Epidermal melanocyte (primary cell): ENCODE data around the gene ACSF2.
"Not testable (repeated sequence)": the region's sequence is repeated elsewhere in the genome, so short reads cannot be mapped to it uniquely, and the experiment has no call there.

Experiments used
- DNase-seq: peaks from one replicate; pipeline ENCODE4 v3.0.0; 2011; ENCODE audit warnings: low spot score; ENCODE audit not compliant: insufficient read length

Gene ACSF2

DNA sequence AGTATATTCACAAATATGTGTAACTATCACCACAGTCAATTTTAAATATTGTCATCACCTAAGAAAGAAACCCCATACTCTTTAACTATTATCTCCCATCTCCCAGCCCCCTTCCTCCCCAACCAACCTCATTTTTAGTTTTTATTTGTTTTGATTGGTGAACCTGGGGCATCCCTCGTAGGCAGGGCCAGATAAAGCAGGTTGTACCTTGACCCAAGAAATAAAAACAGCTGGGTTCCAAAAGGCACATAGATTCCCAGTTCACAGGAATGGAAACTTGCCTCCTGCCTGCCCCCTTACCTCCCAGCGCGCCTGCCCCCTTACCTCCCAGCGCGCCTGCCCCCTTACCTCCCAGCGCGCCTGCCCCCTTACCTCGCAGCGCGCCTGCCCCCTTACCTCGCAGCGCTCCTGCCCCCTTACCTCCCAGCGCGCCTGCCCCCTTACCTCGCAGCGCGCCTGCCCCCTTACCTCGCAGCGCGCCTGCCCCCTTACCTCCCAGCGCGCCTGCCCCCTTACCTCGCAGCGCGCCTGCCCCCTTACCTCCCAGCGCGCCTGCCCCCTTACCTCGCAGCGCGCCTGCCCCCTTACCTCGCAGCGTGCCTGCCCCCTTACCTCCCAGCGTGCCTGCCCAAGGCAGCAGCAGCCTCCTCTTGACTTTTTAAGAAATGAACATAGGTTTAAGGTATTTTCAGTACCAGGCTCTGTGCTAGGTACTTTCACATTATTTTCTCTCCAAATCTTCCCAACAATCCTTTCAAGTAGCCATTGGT lies 49.9 kb downstream of the ACSF2 start:
- DNase-seq, result not testable (repeated sequence)

DNA sequence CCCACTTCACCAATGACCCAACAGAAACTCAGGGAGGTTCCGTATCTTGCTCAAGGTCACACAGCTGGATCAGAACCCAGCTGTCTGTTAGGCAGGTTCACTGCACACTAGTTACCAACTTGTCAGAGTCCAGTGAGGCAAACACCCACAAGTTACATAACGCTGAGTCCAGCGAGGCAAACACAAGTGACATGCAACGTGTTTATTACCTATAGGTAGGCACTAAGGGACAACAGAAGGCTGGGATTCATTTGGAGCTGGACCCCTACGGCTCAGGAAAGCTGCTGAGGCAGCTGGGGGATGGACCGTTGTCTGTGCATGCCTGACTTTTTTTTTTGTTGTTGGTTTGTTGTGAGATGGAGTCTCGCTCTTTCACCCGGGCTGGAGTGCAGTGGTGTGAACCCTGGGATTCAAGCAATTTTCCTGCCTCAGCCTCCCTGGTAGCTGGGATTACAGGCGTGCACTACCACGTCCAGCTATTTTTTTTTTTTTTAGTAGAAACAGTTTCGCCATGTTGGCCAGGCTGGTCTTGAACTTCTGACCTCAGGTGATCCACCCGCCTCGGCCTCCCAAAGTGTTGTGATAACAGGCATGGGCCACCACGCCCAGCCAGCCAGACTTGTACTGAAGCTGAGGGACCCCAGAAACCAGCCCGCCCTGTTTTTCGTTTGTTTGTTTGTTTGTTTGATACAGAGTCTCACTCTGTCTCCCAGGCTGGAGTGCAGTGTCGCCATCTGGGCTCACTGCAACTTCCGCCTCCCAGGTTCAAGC lies 50.7 kb downstream of the ACSF2 start:
- DNase-seq, result no peak

DNA sequence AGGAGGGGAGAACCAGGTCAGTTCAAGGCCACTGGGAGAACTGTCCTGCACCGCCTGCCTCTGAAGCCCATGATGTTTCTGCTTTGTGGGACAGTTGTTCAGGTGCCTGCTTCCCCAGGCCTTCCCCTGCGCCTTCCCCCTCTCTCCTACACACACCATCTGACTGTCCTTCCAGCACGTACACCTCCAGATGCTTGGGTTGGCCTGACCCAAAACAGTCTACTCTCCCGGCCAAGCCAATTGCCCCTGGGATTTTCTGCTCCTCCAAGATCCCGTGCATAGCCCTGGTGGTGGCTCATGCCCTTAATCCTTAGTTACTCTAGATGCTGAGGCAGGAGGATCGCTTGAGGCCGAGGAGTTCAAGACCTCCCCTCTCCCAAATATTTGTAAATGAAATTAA lies 52.0 kb downstream of the ACSF2 start:
- DNase-seq, result no peak

DNA sequence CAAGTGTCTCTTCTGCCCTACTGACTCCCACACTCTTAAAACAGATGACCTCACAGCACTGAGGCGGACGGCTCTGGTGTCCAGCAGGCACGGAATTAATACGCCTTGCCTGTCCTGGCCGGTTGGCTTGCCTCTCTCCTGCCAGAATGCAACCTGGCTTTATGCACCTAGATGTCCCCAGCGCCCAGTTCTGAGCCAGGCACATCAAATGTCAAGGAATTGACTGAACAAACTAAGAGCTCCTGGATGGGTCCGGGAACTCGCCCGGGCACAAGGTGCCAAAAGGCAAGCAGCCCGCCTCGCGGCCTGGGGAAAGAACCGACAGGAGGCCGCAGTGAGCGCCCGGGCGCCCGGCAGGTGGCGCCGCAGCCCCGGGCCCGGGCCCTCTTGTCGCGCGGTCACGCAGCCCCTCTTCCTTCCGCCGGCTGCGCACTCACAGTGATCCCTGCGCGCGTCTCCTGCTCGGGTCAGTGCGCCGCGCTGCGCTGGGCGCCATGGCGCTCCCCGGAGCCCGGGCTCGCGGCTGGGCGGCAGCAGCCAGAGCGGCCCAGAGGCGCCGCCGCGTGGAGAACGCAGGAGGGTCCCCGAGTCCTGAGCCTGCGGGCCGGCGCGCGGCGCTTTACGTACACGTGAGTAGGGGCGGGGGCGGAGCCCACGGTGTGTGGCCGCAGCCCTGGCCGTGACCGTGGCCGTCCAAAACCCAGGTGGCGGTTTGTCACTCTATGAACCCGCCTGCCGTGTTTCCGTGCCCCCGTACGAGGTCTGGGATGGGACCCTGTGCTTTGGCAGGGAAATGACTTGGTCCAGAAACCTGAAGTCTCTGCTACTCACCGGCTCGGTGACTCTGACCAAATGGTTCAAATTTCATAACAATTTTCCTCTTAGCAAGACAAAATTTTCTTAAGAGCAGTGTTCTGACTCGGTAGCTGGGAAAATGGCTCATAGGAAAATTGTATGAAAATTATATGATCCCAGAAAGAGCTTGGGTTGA lies 52.7 kb downstream of the ACSF2 start, which contains the start of gene RSAD1:
TSS of gene RSAD1 (plus strand) at position 470 of the 991 bp plus-strand sequence. CDS start at position 495, 25 bp downstream.
- peak; percentile 75 for DNase-seq

DNA sequence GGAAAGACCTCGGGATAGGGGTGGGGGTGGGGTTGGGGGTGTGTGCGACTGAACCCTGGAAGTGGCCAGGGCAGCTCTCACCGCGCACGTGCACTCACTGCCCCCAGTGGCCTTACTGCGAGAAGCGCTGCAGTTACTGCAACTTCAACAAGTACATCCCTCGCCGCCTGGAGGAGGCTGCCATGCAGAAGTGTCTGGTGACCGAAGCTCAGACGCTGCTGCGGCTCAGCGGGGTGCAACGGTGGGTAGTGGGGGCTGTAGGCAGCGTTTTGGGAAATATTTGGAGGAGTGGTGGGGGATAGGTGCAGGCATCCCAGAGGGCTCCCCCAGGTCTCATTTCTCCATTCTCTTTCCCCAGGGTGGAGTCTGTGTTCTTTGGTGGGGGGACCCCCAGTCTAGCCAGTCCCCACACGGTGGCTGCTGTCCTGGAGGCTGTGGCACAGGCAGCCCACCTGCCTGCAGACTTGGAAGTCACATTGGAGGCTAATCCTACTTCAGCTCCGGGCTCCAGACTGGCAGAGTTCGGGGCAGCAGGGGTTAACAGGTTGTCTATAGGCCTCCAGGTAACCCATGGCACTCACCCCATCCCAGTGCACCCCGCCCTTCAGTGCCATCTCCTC lies 53.6 kb downstream of the ACSF2 start:
- DNase-seq, result no peak

DNA sequence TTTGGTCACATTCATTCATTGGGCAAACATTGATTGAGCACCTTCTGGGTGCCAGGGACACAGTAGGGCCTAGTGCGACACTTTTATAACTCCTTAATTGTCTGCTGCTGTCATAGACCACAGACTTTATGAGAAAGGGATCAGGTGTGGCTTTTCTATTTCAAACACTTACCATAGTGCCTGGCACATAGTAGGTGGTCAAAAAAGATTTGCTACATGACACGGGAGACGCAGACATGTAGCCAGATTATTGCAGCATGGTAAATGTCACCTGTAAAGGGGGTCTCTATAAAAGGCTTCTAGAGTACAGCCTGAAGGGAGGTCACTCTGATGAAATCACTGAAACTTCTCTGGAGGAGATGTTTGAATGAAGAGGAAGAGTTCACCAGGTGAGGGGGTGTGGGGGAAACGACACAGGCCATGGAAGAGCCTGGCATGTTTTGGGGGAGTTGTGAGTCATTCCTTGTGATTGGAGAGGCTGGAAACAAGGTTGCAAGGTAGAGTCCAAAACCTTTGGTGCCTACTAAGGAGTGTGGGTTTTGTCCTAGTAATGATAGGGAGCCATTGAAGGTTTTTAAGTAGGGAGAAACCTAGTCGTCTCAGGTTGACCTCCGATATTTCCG lies 54.2 kb downstream of the ACSF2 start:
- DNase-seq, result no peak

DNA sequence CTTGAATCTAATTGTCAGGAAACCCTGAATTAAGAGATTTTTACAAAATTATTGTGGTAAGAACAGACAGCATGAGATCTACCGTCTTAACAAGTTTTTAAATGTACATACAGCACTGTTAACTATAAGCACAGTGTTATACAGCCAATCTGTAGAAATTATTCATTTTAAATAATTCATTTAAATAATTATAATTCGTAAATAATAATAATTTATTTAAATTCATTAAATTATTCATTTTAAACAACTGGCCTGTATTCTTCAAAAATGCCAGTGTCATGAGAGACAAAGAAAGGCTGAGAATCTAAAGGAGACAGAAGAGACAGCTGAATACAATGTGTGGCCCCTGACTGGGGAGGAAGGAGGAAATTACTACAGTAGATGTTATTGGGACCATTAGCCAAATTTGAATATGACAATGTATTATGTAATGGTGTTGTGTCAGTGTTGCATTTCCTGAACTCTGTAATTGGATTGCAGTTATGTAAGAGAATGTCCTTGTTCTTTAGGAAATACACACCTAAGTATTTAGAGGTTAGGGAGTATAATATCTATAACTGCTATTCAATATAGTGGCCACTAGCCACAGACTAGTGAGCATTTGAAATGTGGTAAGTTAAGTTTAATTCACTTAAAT lies 55.0 kb downstream of the ACSF2 start:
- DNase-seq, result no peak

DNA sequence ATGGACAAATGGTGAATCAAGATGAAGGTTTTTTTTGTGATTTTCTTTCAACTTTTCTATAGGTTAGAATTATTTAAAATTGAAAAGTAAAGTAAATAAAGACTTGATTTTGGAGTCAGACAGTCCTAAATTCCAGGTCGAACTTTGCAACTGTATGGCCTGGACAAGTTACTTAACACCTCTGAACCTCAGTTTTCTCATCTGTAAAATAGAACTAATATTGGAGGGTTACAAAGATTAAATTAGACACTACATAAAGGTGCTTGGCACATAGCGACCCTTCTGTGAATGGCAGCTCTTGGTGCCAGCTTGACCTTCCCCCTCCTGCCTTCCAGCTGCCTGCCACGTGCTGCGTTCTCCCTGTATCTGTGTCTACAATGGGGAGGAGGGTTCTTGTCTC lies 55.6 kb downstream of the ACSF2 start:
- DNase-seq, result no peak

DNA sequence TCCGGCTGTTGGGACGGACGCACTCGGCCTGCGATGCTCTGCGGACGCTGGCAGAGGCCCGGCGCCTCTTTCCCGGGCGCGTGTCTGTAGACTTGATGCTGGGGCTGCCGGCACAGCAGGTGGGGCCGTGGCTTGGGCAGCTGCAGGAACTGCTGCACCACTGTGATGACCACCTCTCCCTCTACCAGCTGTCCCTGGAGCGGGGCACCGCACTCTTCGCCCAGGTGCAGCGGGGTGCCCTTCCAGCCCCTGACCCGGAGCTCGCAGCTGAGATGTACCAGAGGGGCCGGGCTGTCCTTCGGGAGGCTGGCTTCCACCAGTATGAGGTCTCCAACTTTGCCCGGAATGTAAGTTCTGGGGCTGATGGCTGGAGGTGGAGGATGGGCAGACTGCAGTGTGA lies 56.1 kb downstream of the ACSF2 start:
- no peak for DNase-seq

DNA sequence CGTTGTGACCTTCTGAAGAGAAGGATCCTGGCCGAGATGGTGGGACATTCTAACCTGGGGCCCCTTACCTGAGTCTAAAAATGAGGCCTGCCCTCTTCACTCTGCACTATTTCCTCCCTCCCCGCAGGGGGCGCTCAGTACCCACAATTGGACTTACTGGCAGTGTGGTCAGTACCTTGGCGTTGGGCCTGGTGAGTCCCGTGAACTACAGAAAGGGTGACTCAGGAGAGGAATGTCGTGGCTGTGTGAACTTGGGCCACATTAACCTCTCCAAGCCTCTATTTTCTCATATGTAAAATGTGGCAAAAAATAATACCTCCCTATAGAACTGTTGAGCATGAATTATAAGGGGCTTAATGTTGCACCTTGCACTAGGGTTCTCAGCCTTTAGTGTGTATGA lies 56.5 kb downstream of the ACSF2 start:
- peak; percentile 90 for DNase-seq

DNA sequence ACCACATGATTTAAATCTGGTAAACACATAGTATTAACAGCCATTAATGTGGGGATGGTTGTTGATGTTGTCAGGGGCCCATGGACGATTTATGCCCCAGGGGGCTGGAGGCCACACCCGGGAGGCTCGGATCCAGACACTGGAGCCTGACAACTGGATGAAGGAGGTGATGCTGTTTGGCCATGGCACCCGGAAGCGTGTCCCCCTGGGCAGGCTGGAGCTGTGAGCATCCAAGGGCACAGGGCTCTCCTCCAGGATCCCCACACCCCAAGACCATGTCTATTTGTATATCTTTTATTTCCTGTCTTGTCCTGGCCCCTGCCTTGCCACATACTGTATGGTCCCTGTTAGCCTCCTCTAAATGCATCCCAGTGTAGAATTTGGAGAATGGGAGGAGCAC lies 57.2 kb downstream of the ACSF2 start:
- DNase-seq, result no peak

DNA sequence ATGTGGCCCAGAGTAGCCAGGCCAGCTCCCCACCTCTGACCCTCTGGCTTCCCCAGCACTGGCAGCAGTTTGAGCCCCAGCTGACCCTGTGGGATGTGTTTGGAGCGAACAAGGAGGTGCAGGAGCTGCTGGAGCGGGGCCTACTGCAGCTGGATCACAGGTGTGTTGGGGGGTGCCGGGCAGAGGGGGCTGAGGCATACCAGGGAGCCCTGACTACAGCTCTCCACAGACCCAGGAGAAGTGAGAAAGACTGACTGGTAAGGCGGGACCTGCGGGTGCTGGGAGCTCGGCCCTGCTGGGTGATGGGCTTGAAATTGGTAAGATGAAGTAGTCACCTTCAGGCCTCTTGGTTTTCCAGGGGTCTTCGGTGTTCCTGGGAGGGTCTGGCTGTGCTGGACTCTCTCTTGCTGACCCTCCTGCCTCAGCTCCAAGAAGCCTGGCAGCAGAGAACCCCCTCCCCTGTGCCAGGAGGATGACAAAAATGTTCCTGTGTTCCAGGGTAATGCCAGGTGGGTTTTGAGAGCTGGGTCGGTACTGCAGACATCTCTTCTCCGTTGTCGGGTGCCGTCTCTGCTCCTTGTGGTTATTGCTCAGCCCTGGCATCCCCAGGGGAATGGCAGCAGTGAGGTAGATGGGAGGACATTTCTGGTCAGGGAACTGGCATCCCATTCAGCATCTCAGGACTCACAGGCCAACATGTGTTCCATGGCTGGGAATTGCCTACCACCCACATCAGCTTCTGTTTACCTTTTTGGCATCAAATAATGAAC lies 58.6 kb downstream of the ACSF2 start:
- no peak for DNase-seq

DNA sequence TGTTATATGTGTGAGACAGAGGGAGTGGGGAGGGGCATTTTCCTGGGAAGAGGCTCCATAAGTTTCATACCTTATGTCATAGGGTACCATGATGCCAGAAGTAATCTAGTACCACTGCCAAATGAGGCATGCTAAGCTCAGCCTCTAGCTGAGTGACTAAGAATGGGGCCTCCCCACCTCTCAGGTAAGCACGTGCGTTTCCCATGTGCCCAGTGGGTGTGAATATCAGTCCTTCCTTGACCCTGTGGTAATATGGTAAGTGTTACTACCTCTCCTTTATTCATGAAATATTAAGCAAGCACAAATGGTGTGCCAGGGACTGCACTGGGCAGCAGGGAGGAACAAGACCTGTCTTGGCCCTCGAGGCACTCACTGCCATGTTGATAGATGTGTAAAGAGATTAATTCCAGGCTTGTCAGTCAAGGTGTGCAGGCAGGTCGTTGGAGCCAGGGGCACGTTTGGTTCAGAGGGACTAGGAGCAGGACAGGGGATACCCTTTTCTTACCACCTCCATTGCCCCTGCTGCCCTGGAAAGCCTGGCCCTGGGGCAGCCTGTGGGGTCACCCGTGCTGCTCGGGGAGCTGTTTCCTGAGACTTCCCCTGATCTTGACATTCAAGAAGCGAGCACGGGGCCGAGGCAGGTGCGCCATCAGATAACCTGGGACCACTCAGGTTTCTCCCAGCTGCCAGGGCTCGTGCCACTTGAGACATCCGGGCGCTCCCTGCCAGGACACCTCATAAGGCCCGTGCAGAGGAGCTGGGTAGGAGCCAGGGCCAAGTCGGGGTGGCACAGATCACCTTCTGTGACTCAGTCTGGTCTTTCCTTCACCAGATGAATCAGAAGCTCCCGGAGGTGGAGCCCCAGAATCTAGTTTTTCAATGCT lies 61.4 kb downstream of the ACSF2 start:
- no peak for DNase-seq

DNA sequence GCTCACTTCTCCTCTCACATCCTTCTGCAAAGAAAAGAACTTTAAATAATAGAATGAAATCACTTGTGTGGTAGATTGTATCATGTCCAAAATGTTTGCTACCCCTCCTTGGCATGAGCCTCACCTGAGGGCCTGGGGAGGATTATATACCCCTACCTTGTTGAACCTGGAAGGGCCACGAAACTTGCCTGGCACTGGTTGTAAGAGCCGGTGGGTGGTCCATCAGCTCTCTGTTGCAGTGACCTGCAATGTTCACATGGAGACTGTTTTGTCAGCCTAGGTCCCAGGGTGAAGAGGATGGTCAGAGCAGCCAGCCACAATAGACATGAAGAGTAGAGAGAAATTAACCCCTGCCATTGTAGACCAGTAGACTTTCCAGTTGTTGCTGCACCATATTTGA lies 62.9 kb downstream of the ACSF2 start:
- DNase-seq, result no peak

DNA sequence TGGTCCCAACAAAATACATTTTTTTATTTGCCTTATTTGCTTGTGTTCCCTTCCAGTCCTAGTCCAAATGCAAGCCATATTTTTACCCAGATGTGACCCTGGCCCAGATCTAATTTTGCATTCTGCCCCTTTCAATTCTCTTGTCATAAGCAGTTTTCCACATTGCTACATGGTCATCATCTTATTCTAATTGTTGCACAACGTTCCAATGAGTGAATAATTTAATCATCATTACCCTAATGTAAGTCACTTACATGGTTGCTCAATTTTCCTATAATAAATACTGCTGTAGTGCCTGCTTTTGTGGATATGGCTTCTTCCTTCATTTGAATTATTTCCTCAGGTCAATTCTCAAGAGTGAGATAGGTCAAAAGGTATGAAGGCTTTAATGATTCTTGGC lies 65.5 kb downstream of the ACSF2 start:
- no peak for DNase-seq

DNA sequence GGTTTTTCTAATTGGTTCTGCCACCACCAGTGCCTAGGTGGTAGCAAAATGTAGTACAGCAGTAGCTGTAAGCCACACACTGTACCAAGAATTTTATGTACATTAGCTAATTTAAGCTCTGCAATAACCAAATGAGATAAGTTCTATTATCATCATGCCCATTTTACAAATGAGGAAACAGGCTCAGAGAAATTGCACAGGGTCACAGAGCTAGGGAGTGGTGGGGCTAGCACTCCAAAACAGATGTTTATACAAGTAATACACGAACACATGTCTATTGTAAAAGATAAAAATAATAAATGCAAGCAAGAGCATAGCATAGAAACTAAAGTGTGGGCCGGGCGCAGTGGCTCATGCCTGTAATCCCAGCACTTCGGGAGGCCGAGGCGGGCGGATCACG lies 66.2 kb downstream of the ACSF2 start:
- no peak for DNase-seq

DNA sequence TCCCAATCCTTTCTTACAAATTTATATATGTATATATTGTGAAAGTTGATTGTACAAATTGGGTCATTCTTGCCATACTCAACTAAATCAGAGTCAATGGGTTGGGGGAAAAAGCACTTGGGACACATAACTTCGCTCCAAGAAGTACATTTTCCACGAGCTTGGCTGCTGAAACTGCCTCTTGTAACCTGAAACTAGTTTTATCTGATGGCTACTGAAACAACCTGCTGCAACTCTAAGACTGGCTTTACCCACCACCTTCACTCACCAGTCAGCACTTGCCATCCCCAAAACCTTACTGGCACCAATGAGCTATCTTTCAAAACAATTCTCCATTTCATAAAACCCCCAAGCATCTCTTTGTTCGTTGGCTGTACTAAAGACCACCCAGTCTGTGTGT lies 67.7 kb downstream of the ACSF2 start:
- DNase-seq, result no peak

DNA sequence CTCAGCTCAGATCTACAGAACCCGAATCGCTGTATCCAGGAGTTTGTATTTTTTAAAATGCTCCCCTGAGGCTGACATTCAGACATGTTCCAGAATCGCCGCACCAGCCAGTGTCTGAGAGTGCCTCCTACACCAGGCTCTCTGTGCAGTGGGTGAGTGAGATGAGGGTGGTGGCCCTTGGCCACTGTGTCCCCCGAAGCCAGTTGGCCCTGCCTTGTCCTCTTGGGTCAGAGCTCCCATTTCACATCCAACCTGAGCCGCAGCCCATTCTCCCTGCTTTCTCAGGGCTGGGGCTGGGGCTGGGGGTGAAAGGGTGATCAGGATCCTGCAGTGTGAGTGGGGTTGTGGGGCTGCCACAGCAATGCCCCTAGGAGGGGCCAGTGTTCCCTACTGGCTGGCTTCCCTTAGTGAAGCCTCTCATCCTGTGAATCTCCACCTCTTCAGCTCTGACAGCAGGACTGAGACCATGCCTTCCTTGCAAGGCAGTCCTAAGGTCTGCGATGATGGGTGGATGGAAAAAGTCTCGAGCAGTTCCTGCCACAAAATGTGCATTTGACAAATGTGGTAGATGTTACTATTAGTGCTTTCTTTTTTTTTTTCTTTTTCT lies 69.3 kb downstream of the ACSF2 start:
- no peak for DNase-seq
